Endothelial cell of umbilical vein (primary cell): ENCODE data around the gene NOP9.

Experiments
- EZH2 ChIP-seq: IDR thresholded peaks from 2 replicates; pipeline ENCODE4 v1.6.1; 2012; ENCODE audit warnings: borderline replicate concordance, low read depth, mild to moderate bottlenecking, moderate library complexity, low read length, inconsistent platforms; ENCODE audit not compliant: severe bottlenecking
- JUN ChIP-seq: IDR thresholded peaks from 2 replicates; pipeline ENCODE4 v1.6.1; 2011; ENCODE audit warnings: borderline replicate concordance, low read depth; ENCODE audit not compliant: insufficient read length, insufficient read depth
- MAX ChIP-seq: IDR thresholded peaks from 2 replicates; pipeline ENCODE4 v1.6.1; 2011; ENCODE audit not compliant: insufficient read depth, insufficient read length
- POLR2A ChIP-seq: IDR thresholded peaks from 2 replicates; pipeline ENCODE4 v1.6.1; 2012; ENCODE audit warnings: low read depth, mild to moderate bottlenecking, control low read depth, low read length
- POLR2AphosphoS5 ChIP-seq: IDR thresholded peaks from 2 replicates; pipeline ENCODE4 v1.6.1; 2012; ENCODE audit warnings: low read depth, mild to moderate bottlenecking, control low read depth, low read length, moderate library complexity; ENCODE audit not compliant: insufficient read depth
- TF ChIP-seq, protein P1 (sequence below), 2 donors: IDR thresholded peaks; 1 replicate in 1 of 2; 2 replicates in 1 of 2; pipeline ENCODE4 v1.5.1; 2011; ENCODE audit warnings: low read length in 2 of 2, mild to moderate bottlenecking in 2 of 2, moderate library complexity in 2 of 2, control low read depth in 1 of 2, inconsistent platforms in 1 of 2, low read depth in 1 of 2; ENCODE audit not compliant: insufficient read depth in 1 of 2; ENCODE audit errors: extremely low read depth in 1 of 2

DNA sequence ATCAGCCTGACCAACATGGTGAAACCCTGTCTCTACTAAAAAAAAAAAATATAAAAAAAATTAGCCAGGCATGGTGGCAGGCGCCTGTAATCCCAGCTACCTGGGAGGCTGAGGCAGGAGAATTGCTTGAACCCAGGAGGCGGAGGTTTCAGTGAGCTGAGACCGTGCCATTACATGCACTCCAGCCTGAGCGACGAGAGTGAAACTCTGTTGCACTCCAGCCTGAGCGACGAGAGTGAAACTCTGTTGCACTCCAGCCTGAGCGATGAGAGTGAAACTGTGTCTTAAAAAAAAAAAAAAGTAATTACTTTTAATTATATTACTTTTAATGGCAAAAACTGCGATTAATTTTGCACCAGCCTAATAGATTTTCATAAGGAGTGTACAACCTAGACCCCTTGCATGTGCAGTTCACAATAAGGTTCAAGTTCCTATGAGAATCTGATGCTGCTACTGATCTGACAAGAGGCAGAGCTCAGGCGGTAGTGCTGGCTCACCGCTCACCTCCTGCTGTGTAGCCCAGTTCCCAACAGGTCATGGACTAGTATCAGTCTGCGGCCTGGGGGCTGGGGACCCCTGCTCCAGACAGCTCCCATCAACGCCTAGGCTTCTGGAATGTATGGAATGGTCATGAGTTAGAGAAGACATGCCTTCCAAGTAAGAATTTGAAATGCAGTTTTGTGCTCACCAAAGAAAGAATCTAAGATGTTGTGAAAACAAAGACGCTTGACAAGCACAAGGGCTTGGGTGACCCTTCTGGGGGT lies 21.7 kb downstream of the NOP9 start:
- TF ChIP-seq, protein P1, sequence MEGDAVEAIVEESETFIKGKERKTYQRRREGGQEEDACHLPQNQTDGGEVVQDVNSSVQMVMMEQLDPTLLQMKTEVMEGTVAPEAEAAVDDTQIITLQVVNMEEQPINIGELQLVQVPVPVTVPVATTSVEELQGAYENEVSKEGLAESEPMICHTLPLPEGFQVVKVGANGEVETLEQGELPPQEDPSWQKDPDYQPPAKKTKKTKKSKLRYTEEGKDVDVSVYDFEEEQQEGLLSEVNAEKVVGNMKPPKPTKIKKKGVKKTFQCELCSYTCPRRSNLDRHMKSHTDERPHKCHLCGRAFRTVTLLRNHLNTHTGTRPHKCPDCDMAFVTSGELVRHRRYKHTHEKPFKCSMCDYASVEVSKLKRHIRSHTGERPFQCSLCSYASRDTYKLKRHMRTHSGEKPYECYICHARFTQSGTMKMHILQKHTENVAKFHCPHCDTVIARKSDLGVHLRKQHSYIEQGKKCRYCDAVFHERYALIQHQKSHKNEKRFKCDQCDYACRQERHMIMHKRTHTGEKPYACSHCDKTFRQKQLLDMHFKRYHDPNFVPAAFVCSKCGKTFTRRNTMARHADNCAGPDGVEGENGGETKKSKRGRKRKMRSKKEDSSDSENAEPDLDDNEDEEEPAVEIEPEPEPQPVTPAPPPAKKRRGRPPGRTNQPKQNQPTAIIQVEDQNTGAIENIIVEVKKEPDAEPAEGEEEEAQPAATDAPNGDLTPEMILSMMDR (IDR thresholded peaks at IDR 0.05; ENCODE audit: extremely low read depth in 1 of 2, insufficient read depth in 1 of 2, low read depth in 1 of 2, low read length in 2 of 2) = no peak
- TF ChIP-seq MAX = no peak
- no peak for TF ChIP-seq POLR2AphosphoS5
- no peak for TF ChIP-seq EZH2
- TF ChIP-seq POLR2A = no peak
- TF ChIP-seq JUN = no peak
